ENCODE measurements around the gene CAMK2D.

- TF ChIP-seq CTCF (IDR thresholded peaks at IDR 0.05 in 8 of 11, conservative IDR thresholded peaks at IDR 0.05 in 3 of 11) (no peak), POLR2A (IDR thresholded peaks at IDR 0.05) (no peak), POLR2AphosphoS5 (IDR thresholded peaks at IDR 0.05) (no peak)
Observed at GRCh38 chr4:113618205-113618604, 143.3 kb downstream of the CAMK2D start.
